GM13976 (cell line): ENCODE data around the gene SAPCD1.

Source experiments
- DNase-seq: peaks from one replicate; pipeline ENCODE4 v3.0.0; 2012; ENCODE audit warnings: low spot score
- CTCF ChIP-seq: IDR thresholded peaks from 2 replicates; pipeline ENCODE4 v1.5.1; 2012; ENCODE audit warnings: borderline replicate concordance, mild to moderate bottlenecking; ENCODE audit not compliant: insufficient read depth; ENCODE audit errors: extremely low read depth, missing control alignments, control extremely low read depth
- in situ Hi-C: fragments of 300-500 bp; cut with MboI; formaldehyde crosslinking; loops from one replicate; pipeline ENCODE4 v1.12.0; 2022; ENCODE audit warnings: low sequenced_read_pairs, mixed read lengths, inconsistent platforms; ENCODE audit not compliant: unreplicated experiment

SAPCD1 gene

GRCh38 chr6:31741815-31742214 is 20.6 kb upstream of the SAPCD1 start:
- DNase-seq = no peak
- TF ChIP-seq CTCF = no peak
- in situ Hi-C loops = no loop called here

DNA sequence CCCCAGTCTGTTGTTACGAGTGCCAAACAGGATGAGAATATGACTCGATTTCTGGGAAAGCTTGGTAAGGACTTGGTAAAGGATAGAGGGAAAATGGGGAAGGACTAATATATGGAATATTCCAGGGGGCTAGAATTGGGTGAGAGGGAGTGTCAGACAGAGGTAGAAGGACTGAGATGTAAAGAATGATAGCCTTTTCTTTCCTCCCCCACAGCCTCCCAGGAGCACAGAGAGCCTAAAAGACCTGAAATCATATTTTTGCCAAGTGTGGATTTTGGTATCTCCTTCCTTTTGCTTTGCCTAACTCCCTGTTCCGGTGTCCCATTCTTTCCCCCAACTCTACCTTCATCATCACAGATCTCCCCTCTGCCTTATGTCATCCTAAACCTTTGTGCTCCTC is 19.6 kb upstream of the SAPCD1 start:
- no peak for TF ChIP-seq CTCF
- DNase-seq = no peak
- in situ Hi-C loops = no loop called here

DNA sequence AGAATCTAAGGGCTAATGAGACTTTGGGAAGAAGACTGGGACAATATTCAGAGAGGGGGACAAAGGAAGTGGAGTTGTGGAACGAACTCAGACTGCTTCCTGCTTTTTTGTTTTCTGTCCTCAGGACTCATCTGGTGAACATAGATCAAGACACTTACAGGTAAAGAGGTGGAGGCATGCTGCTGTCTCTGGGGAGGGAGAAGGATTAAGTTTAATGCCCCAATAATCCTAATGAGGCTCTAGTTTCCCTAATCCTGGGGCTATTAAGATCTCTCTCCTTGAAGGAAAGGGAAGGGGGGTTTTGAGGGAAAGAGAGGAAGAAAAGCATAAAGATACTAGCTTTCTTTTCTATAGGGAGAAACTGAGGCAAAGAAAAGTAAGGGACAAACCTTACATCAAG is 18.0 kb upstream of the SAPCD1 start:
- TF ChIP-seq CTCF = no peak
- DNase-seq = no peak

GRCh38 chr6:31749301-31750036 is 13.0 kb upstream of the SAPCD1 start:
- DNase-seq = no peak
- TF ChIP-seq CTCF = no peak
- in situ Hi-C loops = no loop called here

More for the DNA sequence above, 18.0 kb upstream of the SAPCD1 start:
- in situ Hi-C loops = no loop called here

DNA sequence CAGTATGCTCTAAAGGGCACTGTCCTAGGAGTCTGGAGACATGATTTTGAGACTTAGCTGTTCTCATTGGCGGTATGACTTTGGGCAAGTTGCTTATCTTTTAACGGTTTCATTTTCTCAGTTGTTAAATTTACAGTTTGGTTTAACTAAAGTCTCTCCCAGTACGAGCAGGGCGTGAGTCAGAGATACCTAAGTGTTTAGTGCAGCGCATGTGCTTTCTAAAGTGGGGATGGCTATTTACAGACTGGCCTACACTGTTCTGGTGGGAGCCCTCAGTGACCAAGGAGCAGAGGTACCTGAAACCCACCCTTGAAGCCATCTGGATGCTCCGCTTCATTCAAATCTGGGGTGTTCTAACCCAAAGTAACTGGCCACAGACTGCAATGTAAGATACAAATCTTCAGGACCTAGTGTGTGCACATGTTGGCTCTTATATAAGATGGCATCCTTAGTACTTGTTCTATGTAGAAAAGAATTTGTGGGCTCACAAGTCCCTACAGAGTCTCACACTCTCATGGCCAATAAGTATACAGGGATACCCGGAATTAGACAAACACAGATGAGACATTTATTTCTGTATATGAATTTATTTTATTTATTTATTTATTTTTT is 11.9 kb upstream of the SAPCD1 start:
- no peak for DNase-seq
- in situ Hi-C loops = no loop called here
- no peak for TF ChIP-seq CTCF

GRCh38 chr6:31752739-31753319 is 9.6 kb upstream of the SAPCD1 start:
- no peak for DNase-seq
- no peak for TF ChIP-seq CTCF
- in situ Hi-C loops = no loop called here

DNA sequence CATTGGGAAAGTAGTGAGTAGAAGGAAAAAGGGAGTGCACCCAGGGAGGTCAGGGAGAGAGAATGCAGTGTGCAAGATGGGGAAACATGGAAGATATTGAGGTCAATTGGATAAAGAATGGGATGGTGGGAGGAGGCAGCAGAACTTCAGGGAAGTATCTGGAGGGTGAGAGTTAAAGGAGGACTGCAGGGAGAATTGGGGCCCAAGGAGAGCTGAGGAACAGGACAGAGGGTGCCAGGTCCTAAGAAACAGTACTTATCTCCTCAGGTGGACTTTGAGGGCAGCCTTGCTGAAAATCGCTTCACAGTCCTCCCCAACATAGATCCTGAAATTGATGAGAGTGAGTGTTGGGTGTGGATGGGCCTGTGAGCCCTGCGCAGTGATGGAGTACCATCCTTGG is 4.2 kb upstream of the SAPCD1 start:
- in situ Hi-C loops = no loop called here
- TF ChIP-seq CTCF = no peak
- DNase-seq = no peak
